Activated effector memory CD4-positive, alpha-beta T cell treated with Interleukin-2 at 50 U/mL for 16 hours (primary cell): ENCODE measurements around the gene SAMSN1.
"Not testable (repeated sequence)": the region's sequence is repeated elsewhere in the genome, so short reads cannot be mapped to it uniquely, and the experiment has no call there.

Experiments
- DNase-seq: peaks from one replicate; pipeline ENCODE4 v3.0.0-alpha.2; 2020

SAMSN1 gene

GRCh38 chr21:14527696-14528652 is 18.1 kb downstream of the SAMSN1 start:
- DNase-seq = no peak

GRCh38 chr21:14526836-14527695 is 19.0 kb downstream of the SAMSN1 start:
- DNase-seq = no peak

DNA sequence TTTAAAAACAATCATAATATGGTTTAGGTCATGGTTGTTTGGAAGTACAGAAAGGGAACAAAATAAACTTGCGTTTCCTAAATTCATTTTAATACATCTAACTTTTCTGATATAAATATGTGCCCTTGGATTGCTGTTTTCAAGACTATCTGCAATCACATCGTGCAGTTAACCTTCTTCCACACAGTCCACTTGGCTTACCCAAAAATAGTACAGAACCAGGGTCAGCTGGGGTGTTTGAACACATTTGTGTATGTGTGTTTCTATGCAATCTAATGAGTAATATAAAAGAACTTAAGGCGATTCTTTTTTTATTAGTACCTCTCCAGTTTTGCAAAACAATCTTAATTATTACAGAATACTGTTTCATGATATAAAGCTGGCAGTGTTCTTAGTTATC is 19.9 kb downstream of the SAMSN1 start:
- no peak for DNase-seq

DNA sequence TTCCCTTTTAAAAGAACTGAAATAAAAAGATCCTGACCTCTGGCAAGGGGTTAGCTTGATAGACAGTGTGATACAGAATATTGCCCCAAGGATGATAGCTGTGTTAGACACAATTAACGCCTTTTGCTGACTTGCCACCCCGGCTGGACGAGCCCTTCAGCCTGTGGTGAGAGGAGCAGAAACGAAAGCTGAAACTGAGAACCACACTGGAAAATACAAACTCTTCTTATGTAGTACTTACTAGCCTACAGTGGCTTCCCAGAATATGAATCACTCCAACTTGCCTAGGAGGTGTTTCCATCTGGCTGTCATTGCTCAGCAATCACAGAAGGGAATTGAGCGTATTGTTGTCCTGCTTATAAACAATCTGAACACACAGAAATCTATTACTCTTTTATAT is 22.9 kb downstream of the SAMSN1 start:
- no peak for DNase-seq

DNA sequence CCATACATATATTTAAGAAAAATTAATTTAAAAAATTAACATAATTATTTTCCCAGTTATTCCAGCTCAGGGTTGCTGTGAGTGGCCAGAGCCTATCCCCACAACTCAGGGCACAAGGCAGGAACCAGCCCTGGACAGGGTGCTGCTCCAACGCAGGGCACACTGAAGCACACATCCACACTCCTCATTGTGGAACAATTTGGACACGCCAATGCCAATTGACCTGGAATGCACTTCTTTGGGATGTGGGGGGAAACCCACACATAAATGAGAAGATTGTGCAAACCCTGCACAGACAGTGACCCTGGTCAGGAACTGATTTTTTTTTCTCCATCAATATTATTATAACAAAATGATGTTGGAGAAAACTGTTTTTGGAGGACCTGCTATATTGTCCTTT is 23.4 kb downstream of the SAMSN1 start:
- DNase-seq = no peak

DNA sequence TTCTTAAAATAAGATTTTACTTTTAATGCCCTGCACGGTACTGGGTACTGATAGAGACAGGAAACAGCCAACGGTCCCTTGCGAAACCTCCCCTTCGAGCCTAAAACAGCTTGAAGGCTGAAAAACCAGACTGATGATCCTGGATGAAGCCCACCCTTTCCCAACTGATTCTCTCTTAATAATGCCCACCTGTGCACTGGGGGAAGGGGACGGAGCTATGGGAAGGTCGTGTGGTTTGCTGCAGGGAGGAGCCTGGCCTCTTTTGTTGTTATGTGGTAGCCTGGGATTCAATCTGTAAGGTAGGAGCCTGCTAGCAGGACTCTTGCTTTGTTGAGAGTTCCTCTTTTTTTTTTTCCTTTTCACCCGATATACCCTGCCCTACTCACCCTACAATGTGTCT is 25.6 kb downstream of the SAMSN1 start:
- DNase-seq = no peak

- DNase-seq = no peak
Measured at GRCh38 chr21:14519000-14519399, 27.1 kb downstream of the SAMSN1 start.

GRCh38 chr21:14513804-14514203 is 32.3 kb downstream of the SAMSN1 start:
- DNase-seq = no peak

DNA sequence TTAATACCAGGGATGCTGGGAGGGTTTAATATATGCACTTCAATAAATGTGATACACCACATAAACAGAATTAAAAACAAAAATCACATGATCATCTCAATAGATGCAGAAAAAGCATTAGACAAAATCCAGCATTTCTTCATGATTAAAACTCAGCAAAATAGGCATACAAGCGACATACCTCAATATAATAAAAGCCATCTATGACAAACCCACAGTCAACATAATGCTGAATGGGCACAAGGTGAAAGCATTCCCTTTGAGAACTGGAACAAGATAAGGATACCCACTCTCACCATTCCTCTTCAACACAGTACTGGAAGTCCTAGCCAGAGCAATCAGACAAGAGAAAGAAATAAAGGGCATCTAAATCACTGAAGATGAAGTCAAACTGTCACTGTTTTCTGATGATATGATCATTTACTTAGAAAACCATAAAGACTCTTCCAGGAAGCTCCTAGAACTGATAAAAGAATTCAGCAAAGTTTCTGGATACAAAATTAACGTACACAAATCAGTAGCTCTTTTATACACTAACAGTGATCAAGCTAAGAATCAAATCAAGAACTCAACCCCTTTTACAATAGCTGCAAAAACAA is 39.2 kb downstream of the SAMSN1 start:
- DNase-seq = not testable (repeated sequence)

GRCh38 chr21:14500873-14501272 is 45.2 kb downstream of the SAMSN1 start:
- DNase-seq = no peak

- no peak for DNase-seq
Measured at GRCh38 chr21:14499316-14499715, 46.8 kb downstream of the SAMSN1 start.

DNA sequence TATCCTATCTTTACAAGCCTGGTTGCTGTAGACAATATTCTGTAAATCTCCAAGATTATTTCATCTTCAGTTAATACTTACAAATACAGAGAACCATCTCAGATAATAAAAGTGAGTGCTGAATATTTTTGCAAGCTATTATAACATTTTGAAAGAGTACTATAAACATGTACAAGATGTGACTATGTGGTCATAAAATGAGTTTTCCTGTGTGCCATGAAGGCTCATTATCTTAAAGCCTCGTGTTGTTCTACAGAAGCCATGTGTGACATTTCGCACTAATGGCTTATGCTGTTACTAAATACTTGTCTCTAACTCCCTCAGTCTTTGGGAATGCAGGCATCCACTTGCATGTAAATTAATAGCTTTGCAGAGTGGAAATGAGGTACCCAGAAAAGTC is 48.3 kb downstream of the SAMSN1 start:
- DNase-seq = no peak

DNA sequence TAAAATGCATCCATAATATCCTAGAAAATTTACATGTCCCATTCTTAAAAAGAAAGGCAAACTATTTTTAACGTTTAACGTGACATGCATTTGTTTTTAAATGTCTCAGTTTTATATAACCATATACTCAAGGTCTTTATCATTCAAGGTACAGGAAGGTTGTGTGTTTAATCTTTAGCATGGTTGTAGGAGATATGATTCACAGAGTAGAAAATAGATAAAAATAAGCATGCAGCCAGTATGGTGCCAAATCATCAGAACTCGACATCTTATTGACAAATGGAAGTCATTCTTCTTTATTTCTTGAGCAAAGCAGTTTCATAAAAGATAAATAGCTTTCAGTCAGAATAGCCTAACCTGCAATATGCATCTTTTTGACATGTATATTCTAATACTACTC is 51.0 kb downstream of the SAMSN1 start:
- DNase-seq = no peak

- not testable (repeated sequence) for DNase-seq
Measured at GRCh38 chr21:14494181-14494580, 51.9 kb downstream of the SAMSN1 start.

DNA sequence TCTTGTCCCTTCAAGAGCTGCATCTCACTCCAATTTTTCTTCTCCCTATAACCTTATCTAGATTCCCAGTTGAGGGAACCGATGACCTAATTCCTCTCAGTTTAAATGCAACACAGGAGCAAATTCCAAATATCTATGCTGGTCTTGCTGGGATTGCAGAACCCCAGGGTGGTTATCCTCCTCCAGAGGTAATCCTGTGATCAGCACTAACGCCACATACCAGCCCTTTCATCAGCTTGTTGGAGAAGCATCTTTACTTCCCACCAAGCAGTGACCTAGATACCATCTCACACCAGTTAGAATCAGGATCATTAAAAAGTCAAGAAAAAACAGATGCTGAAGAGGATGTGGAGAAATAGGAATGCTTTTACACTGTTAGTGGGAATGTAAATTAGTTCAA is 52.4 kb downstream of the SAMSN1 start:
- DNase-seq = no peak

GRCh38 chr21:14492931-14493330 is 53.2 kb downstream of the SAMSN1 start:
- no peak for DNase-seq

DNA sequence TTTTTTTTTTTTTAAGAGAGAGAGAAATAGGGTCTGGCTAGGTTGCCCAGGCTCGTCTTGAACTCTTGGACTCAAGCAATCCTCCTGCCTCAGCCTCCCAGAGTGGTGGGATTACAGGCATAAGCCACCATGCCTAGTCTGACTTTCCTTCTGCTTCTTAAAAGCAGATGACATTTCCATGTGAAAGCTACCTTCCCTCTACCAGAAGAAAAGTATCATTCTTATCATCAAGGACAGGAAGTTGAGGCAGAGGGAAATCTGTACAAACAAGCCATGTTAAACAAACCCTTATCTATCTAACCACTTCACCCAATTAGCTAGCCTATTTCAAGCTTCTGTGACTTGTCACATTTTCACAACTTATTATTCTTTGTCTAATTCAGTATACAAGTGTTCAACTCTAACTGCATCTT is 54.8 kb downstream of the SAMSN1 start:
- no peak for DNase-seq

DNA sequence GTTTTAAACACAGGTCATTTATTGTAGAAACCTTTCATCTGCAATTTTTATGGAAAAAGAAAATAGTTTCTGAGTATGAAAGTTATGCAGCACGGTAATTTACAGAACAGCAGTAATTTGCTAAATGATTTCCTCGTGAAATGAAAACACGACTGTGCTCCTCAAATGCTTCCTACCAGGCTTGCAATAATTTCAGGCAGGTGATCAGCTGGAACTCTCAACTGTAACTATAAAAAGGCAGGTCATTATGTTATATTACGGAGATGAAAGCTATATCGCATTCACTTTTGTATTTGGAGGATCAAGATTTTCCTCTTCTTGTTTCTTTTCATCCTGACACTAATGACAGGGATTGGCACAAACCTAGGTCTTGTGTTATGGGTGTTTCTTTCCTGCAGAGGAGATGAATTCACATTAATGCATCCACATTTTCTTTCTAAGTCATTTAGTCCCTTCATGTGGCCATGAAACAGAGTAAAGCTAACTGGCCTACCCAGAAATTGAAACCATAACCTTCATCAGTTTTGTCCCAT is 57.4 kb downstream of the SAMSN1 start:
- no peak for DNase-seq

DNA sequence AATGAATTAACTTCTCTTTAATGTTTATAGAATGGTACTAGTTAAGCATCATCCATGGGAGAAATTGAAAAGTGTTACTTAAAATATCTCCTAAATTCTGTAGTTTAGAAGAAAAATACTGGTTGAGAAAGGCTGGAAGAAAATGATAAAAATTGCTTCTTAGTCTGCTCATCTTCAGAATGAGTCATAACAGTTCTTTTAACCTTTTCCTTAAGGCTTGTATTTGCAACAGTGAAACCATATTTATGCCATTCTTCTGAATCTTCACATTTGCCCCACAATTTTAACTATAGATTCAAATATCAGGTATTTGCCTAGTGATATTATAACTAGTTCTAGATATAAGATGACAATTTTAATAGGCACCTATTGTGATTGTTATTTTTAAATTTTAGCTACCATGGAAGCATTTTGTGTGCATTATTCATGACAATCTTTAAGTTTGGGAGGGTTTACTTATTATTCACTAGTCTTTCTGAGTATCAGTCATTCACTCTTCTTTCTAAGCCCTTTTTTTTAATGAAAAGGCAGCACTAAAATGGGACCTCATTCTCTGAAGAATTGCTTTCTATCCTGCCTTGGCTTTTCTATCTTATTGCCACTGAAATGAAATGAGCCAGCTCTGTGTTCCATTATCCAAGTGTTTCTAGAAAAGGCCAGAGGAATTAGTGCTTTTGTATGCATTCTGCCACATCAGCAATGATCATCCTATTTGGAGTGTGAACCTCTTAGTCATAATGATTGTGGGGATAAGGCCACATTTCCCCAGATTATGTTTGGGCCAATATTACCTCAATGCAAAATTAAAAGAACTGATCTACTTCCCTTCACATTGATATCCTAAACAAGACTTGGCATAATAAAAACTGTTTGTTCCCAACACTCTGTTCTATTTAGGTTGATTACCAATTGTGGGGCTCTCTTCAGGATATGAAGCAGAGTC is 58.4 kb downstream of the SAMSN1 start:
- DNase-seq = no peak

DNA sequence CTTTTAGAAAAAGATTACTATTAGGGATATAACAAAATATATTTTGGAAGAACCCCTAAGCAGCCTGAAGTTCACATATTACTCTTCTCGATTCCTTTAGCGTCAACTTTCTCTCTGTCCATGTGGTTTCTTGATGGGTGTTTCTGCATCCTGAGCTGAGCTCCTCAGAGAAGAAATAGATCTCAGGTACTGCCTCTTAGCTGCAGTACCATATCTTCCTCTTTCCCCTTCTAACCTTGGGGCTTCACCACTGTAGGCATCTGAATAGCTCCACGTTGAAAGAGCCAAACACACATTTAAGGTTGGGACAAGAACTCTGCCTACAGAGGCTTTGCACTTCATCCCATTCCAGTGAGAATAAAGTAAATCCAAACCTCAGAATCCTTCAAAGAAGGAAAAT is 59.2 kb downstream of the SAMSN1 start:
- DNase-seq = no peak

DNA sequence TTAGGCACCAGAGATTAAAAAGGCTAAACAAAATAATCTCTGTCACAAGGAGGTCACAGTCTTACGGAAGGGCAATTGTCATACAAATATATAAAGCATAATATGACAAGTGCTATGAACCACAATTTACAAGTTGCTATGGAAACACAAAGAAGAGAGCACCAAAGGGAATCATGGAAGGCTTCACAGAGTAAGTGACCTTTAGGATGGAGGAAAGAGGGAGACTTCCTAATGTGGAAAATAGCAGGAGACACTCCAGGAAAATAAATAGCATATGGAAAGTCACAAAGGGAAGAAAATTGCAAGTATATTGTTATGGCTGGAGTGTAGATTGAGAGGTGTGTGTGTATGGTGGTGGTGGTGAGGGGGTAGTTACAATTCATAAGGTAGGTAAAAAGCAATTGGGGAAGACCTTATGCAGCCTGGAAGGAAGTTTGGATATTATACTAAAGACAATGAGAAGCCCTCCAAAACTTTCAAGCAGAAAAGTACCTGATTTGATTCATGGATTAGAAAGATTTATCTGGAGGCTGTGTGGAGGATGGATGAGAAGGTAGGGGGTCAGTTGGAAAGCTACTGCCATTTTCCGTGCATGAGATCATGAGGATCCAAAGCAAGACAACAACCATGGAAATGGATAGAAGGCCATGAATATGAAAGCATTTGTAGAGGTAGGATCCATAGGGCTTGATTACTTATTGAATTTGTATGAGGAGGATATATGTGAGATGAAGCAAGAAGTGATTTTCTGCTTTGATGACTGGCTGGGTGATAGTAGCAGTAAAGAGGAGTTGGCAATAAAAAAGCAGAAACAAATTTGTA is 61.7 kb downstream of the SAMSN1 start:
- DNase-seq = no peak
